Medulla oblongata (tissue), 1 donor: ENCODE data around the gene PTGR3.

Experiments used
- DNase-seq: peaks from one replicate; pipeline ENCODE4 v3.0.0-alpha.2; 2015; ENCODE audit errors: extremely low spot score

Gene PTGR3

GRCh38 chr18:75209129-75209950 is at the start of gene PTGR3:
Gene PTGR3, minus strand, starts transcription at chr18:75209139. Its CDS starts 81 bp downstream, at chr18:75209058.
- peak; percentile 89 for DNase-seq

- no peak for DNase-seq
These were observed 48.7 kb upstream of the PTGR3 start for GRCh38 chr18:75257605-75258004.

GRCh38 chr18:75256376-75256775 is 47.4 kb upstream of the PTGR3 start:
- DNase-seq = no peak

GRCh38 chr18:75255094-75255493 is 46.2 kb upstream of the PTGR3 start:
- no peak for DNase-seq

GRCh38 chr18:75253784-75254183 is 44.8 kb upstream of the PTGR3 start:
- no peak for DNase-seq

GRCh38 chr18:75253043-75253442 is 44.1 kb upstream of the PTGR3 start:
- no peak for DNase-seq

GRCh38 chr18:75252136-75252535 is 43.2 kb upstream of the PTGR3 start:
- no peak for DNase-seq

GRCh38 chr18:75251466-75251865 is 42.5 kb upstream of the PTGR3 start:
- no peak for DNase-seq

- no peak for DNase-seq
These were observed 41.5 kb upstream of the PTGR3 start for GRCh38 chr18:75250471-75250821.

- no peak for DNase-seq
These were observed 40.9 kb upstream of the PTGR3 start for GRCh38 chr18:75249672-75250470.

GRCh38 chr18:75249175-75249518 is 40.2 kb upstream of the PTGR3 start:
- DNase-seq = no peak

- DNase-seq = no peak
These were observed 39.7 kb upstream of the PTGR3 start for GRCh38 chr18:75248426-75249174.

- DNase-seq = peak; percentile 67
These were observed 38.9 kb upstream of the PTGR3 start for GRCh38 chr18:75247611-75248421.

- DNase-seq = peak; percentile 31
These were observed 38.0 kb upstream of the PTGR3 start for GRCh38 chr18:75246721-75247610.

GRCh38 chr18:75244351-75245313 is 35.7 kb upstream of the PTGR3 start:
- DNase-seq = no peak

- no peak for DNase-seq
These were observed 32.8 kb upstream of the PTGR3 start for GRCh38 chr18:75241705-75242104.

- no peak for DNase-seq
These were observed 31.5 kb upstream of the PTGR3 start for GRCh38 chr18:75240433-75240832.

- DNase-seq = no peak
These were observed 29.8 kb upstream of the PTGR3 start for GRCh38 chr18:75238786-75239185.

- no peak for DNase-seq
These were observed 29.2 kb upstream of the PTGR3 start for GRCh38 chr18:75238100-75238499.
